ENCODE measurements around the gene PIEZO2.
"Not testable (repeated sequence)": the region's sequence is repeated elsewhere in the genome, so short reads cannot be mapped to it uniquely, and the experiment has no call there.

The PIEZO2 gene

DNA sequence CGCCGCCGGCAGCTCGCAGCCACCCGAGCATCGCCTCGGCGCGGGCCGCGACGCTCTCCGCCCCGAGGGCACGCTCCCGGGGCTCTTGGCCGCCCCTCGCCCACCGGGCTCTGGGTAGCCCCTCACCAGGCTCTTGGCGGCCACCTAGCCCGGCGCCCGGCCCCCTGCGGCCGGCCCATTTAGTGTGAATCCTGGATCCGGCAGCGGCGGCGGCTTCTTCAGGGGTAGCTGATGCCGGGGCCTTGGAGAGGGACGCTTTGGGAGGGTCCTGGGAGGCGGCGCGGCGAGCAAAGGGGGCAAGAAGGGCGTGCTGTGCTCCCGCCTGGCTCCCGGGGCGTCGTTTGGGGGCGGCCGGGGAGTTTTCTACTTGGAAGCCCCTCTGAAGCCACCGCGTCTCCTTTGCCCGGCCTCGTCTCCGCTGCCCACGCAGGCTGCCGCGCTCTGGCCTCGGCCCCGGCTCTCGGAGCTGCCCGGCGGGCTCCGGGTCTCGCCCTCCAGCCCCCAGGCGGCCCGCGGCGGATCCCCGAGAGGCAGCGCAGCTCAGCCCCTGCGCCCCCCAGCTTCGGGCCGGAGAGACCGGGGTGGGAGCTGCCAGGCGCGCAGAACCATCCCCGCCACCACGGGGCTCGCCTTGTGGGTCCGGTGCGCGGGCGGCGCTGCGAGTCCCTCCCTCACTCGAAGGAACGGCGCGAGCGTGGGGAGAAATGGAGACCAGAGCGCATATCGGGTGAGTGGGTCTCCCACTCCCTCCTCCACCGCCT lies 509 bp downstream of the PIEZO2 start:
- no peak for DNase-seq

DNA sequence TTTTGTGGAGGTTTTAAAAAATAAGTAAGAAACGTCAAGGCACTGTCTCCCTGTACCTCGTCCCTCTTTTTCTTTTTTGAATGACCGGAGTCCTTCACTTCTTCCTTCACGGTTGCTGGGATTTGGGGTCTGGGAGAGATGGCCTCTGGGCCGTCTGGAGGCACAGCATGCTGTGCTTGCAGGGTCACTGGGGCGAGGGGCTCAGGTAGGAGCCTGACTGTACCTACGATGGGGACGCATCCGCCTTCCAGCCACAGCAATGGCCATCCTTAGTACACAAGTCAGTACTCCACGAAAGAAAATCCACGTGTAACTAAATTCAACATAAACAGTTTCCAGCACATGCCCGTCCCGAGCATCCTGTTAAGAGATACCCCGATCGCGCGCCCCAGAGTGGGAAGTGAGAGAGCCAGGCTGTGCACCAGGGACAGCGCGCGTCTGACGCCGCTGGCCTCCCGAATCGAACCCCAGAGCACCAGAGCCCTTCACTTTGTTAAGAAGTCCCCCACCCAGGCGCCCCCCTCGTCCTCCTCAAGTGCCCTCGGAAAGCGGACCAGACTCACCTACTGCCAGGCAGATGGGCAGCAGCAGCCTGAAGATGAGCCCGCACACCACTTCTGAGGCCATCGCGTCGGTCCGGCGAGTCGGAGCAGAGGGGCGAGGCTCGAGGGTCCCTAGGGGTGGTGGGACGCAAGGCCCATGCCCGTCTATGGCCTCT lies 1.2 kb downstream of the PIEZO2 start:
- no peak for DNase-seq

DNA sequence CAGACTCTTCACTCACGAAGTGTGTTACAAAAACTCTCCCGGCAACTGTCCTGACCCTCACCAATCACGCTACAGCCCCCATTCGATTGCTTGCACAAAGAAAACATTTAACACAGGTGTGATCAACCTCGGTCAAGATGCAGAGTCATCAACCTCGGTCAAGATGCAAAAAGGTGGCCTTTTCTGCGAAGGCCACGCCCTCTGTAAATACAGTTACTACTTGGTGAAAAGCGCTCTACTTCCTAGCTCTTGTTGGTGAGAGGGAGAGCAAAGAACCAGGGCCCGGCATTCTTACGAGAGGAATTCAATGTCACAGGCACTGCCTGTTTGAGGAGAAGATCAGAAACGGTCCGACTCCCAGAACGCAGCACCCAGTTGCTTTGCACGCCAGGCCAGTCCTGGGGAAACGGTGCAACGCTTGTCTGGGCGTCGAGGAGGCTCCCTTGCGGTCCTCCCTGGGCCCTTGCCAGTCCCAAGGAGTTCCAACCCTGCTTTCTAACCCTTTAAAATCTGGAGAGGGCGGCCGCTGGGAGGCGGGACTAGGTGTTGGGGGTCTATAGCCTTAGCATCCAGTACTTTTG lies 1.9 kb downstream of the PIEZO2 start:
- DNase-seq: no peak

DNA sequence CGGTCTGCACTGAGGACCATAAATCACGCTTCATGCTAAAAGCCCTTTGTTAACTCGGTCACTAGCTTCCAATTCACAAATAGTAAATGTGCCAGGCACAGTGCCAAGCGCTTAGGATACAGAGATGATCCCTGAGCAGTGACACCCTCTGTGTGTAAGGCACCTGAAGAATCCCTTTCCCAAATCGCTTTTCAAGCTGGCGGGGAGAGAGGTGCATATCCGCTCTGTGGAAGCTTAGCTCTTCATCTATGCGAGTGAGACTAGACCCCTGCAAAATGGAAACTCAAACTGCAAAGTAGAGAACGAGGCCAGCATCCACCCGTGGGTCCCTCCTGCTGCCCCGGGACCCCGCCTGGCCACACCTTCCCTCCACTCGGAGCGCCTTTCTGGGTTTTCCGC lies 2.4 kb downstream of the PIEZO2 start:
- no peak for DNase-seq

DNA sequence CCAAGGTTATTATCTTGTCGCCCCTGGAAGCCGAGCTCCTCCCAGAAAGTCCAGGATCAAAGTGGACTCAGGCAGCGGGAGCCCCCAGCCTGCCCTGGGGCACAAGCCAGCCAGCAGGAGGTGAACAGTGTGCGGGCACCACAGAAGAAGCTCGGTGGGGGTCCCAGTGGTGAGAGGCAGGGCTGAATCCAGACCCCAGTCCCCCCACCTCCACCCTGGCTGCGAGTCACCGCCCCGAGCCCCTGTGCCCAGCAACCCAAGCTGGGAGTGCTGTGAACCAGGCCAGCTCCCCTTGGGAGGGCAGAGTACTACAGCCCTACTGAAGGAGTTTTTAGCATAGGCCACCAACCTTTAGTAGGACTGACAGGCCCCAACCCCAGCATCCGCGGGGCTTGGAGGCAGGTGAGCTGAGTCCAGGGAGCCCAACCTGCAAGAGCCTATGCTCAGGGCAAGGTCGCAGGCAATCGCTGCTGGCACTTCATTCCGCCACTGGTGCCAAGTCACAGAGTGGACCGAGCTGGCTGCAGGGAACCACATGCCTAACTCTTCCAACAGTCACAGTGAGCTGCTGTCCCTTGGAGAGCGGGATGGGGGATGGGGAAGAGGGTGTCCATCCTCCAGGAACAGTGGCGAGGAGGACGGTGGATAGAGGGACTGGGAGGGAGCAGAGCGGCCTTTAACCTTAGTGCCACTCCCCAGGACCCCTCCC lies 3.0 kb downstream of the PIEZO2 start:
- no peak for DNase-seq

DNA sequence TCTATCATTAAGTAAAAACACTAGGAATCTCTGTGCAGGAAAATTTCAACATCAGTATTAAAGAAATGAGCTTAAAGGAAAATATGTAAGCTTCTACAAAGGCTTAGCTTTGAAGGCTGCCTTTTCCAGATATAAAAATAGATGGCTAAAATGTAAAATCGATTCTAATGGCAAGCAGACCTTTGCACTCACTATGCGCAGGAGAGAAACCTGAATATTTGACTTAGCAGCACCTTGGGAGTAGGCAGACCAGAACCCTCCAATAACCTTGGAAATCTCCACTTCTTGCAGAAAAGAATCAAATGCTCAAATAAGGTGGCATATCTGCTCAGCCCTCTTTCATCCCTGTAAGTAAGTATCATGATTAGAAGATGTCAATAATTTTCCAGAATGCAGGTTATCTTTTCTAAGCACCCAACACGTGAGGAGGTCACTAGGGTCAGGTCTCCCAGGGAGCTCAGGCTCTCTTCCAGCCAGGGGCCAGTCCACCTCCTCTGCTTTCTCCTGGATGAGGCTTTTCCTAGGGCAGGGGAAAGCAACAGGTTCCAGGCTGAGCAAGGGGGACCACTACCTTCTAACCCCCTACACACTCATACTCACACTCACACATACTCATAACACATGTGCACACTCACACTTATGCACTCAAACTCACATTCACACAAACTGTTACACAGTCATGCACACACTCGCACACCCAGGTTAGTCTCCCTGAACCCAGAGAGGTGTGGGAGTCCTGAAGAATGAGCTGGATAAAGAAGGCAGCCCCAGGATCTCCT lies 3.8 kb downstream of the PIEZO2 start:
- DNase-seq: no peak

DNA sequence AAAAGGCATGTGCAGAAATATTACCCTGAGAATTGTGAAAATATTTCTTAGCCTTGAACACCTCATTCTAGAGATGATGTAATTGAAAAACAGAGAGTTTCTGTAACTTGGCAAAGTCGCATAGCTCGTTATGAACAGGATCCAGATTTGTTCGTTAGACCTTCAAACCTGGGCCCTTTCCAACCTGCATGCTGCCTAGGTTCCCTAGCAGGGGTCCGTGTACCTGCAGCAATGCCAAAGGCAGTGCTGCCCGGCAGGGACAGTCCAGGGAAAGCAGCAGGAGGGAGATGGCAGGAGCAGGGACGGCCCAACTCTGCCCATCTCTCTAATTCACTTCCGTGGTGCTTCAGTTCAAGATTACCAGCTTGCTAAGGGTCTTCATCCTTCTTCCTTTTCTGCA lies 12.0 kb downstream of the PIEZO2 start:
- no peak for DNase-seq

DNA sequence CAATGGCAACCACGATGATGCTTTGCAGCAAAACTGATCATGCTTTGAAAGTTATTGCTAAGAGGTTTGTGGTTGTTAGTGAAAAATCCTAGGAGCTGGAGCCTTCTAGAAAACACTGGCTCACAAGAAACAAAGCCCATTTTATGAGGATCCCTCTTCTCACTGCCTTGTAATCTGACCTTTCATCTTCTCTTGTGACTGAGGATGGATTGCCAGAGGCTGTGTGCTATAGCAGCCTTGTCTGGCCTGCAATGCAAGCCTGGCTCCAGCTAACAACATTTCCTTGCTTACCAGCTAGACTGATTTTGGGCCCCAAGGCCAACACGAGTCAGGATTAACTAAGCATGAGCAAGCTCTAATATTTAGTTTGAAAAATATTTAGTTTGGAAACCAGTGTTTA lies 13.1 kb downstream of the PIEZO2 start:
- no peak for DNase-seq

DNA sequence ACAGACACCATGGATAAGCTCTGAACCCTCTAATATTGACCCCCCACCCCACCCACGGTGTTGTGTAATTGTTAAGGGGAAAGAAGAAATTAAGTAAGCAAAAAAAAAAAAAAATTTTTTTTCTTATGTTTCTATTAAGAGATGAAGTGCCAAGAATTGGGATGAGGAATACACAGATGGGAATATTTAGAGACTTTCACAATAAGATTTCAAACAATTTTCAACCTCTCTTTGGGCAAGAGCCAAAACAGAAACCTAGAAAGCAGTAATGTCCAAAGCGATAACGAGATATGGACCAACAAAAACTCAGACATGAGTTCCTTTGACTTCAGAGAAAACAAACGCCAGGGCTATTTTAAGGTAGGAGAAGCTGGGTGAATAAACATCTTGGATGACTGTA lies 14.4 kb downstream of the PIEZO2 start:
- DNase-seq: no peak

DNA sequence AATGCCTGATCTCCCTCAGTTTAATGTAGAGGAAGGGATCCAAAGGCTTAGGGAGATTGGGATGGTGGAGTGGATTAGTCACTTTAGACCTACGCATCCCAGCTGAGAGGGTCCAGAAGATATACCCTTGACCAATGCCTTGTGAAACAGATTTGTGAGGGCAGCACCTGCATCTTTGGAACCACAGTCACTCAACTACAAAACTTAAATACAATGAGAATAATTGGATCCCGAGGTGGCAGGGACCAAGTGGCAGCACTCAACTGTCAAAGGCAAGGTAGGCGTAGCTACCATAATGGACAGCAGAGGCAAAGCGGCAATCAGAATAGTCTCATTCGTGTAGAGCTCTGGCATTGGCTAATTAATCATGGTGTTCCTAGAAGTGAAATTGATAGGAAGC lies 20.3 kb downstream of the PIEZO2 start:
- not testable (repeated sequence) for DNase-seq

DNA sequence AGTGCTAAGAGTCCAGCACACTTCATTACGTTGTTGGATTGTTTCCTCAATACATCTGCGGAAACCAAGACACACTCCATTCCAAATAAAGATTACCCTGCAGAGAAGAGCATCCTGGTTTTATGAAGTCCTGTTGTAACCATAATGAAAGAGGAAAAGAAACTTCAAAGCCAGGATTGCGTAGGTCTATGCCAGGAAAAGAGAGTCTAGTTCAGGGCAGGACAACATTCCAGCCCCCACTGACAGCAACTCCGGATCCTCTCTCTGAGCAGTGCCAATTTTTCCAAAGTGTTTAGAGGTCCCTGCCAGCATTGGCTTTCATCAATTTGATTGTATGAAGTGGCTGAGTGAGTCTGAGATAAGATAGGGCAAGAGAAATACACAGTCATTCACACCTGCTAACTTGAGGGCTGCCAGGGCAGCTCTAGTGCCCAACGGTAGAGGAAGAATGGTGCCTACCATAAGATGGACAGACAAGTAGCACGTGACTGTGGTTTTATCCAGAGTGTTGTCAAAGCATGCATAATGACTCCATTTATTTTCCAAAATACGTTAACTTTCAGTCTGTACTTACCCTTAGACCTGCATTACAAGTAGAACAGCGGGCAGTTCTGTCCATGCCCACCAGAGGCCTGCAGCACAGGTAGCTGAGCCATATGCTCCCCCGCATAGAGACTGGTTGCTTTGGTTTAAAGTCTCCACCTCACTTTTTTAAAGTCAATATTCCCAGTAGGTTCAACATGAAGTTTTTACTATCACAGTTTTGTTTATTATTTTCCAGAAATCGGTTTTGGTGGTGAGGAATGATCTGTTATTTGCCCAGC lies 23.7 kb downstream of the PIEZO2 start:
- DNase-seq: no peak

DNA sequence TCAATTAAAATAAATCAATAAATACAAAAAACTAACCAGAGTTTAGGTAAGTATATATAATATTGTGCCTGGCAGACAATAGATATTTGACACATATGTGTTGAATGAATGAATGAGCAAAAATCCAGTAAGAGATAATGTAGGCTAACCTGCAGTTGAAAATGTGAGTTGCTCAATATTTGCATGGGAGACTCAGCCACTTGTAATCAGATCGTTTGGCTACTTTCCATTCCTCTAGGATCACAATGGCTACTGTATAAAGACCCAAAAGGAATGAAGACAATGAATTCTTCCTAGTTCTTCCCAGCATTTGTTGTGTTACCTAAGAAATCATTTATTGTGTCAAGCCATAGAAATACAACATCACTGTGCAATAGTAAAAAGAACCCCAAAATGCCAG lies 25.3 kb downstream of the PIEZO2 start:
- DNase-seq: no peak

DNA sequence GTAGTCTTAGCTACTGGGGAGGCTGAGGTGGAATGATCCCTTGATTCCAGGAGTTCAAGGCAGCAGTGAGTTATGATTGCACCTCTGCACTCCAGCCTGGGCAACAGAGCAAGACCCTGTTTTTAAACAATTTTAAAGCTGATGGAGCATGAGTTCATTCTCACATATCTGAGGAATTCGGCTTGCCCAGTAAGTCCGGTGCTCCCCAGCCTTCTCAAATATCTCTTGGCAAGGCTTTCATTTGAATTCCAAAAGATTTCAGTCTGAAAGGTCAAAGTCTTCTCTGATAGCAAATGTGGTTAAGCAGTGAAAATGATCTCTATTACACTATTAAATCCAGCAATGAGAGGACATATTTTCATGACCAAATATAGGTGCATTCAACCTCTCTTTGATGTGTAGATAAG lies 27.9 kb downstream of the PIEZO2 start:
- DNase-seq: no peak

DNA sequence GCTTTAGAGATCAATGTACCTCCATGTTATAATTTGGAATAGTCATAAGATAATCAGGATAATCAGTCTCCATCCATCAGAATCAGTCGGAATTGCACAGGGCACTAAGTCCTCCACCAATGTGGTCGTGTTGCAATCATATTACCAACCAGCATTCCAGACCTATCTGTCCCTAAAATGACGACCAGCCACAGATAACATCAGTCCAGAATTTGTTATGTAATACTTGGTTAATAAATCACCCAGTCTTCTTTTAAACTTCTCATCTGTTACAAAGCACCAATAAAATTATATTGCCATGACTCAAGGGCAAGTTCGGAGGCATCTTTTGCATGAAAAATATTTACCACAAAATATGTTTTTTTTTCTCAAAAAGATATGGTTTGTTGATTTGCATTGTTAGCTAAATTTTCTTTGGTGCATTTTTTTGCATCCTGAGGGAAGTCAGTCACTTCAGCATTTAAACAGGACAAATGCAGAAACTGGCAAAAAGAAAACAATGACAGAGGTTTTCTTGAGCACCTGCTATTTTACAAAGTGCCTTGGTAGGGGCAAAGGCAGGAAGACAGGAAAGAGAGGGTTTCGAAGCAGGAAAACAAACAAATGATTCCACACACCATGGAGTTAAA lies 29.3 kb downstream of the PIEZO2 start:
- no peak for DNase-seq

DNA sequence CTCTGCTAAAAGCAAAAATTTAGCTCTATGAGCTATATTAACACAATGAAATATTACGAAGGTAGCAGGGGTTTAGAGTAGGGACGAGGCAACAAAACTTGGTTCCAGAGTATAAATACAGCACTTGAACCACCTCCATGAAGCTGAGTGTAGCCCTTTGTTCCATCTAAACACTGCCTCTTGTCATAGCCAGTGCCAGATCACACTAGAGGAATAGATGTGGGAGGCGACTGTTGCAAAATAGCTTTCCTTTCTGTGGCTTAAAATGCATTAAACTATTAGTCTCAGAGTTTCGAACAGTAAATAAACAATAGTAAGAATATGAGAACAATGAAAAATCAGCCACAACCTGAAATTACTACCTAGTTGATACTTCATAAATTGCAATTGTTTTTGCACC lies 29.8 kb downstream of the PIEZO2 start:
- DNase-seq: no peak

DNA sequence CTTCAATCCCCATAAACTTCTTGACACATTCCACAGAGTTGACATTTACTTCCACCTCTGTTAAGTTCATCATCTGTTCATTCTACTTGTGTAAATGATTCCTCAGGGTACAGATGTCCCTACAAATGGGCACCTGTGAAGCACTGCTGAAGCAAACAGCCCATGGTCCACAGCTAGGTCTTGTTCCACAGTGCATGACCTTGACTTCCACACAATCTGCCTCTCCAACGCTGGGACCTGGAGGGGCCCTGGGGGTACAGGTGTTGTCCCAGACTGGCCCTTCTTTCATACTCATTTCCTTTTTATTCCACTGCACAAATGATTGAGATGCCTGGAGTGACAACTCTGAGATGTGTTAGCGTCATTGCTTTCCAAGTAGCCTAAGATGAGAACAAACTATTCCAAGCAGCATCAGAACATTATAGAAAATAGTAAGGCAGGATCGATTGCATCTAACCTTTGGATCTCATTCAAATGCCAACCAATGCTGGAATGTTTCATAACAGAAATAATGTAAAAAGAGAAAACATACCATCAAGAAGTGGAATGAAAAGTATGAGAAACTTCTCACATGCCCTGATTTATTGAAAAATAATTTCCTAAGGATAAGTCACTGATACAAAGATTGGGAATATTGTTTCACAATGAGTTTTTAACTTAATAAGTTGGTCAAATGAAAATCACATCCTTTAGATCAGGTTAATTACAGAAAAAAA lies 31.2 kb downstream of the PIEZO2 start:
- DNase-seq: no peak

DNA sequence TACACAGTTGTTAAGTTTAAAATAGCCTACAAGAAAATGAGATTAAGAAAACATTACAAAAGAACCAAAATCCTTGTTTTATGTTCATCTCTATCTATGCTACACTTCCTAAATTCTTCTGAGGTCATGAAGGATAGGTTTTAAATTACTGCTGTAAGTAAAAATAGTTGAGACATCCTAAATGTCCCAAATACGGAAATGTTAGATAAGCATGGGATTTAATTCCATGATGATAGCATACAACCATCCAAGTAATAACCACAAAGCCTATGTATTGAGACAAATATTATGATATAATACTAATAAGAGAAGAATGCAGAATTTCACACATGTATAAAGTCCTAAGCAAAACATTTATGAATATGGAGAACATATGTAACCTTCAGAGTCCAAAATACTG lies 34.1 kb downstream of the PIEZO2 start:
- DNase-seq: no peak

DNA sequence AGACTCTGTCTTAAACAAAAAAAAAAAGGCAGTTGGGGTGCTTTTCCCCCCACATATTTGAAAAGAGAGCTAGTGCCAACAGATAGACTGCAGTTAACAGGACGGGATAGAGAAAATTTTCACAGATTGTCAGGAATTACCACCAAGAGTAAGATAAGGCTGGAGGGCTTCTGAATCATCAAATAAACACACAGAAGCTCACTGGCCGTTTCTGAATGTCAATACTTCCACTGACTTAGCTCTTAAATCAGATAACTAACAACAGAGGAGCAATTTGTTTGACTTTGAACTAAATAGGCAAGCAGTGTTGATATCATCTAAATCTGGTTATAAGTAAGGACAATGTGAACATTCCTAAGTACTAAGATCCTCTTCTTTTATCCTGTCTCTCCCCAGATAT lies 34.7 kb downstream of the PIEZO2 start:
- no peak for DNase-seq

DNA sequence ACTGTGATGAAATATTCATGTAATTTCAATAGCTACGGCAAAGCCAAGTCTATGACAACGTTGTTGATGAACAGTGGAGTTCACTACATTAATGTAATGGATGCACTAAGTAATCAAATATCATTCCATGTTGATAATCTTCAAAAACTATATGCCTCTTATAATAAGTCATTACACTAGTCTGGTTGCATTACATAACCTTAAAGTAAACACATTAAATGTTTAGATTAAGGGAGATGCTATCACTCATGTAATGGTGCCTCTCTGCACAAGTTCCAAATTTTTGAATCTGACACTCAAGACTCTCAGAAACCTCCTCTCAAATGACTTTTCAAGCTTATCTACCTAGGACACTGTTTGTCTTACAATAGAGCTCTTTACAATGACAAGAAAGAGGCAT lies 35.4 kb downstream of the PIEZO2 start:
- no peak for DNase-seq

DNA sequence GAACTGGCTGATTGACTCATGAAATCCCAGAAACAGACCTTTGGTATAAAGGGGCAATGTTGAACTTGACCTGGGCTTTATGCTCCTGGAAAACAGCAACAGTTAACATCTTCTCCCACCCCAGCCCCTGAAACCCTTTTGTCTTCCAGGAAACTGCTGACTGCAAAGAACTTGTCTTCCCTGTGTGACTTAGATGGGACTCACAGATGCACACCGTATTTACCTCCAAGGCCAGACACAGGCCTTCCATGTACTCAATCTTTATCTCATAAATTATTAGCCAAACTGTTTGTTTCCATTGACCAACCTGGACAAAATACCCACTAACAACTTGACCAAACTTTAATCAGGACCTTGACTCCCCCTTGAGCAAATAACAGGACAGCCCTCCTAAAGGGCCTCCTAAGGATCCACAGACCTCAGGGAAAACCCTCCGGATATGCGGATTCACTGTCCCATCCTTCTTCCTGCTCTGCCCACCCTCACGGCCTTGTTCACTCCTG lies 36.3 kb downstream of the PIEZO2 start:
- no peak for DNase-seq

DNA sequence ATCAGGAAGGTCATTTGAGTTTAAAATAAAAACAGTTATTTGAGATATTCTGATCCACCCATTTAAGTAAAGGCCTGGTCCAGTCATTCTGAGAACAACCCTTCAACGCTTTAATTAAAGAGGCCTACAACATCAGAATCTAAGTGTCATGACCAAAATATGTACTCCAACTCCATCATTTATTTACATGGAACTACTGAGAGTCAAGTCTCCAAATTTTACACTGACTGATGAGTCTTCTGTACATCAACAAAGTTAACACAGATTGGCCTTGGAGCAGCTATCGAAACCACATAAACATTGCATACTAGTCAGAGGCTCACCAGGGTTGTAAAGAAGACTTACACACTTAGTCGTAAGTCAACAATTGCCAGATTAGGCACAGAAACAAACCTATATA lies 37.1 kb downstream of the PIEZO2 start:
- DNase-seq: no peak

Measured in NCI-H774 (cell line).